ENCODE results near the gene SPOCK1.

SPOCK1 gene

DNA sequence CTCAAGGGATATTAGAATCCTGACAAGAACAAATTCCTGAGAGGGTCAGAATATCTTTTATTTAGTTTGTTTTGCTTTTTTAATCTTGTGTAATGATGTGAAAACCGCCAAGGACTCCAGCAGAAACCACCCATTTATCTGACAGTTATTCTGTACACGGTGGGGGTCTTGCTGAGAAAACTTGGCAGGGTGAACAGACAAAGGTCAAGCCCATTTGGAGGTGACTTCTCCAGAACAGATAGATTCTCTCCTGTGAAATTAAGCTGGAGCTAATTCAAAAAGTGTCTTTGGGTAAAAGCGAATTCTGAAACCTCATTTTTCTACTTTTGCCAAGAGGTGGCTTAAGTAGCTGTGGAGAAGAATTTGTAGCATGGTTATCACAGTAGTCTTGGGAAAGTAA is 484.4 kb downstream of the SPOCK1 start:
- H3K4me3 ChIP-seq (ENCODE audit: low read depth, low read length) = no peak overlapping the region
- TF ChIP-seq POLR2A (IDR thresholded peaks at IDR 0.05; ENCODE audit: extremely low read depth, insufficient read length) (no peak), MYC (IDR thresholded peaks at IDR 0.05; ENCODE audit: low read depth, low read length) (no peak), MAX (IDR thresholded peaks at IDR 0.05; ENCODE audit: low read depth, low read length) (no peak), CTCF (IDR thresholded peaks at IDR 0.05; ENCODE audit: low read depth, low read length) (no peak)
- no peak for DNase-seq (ENCODE audit: low read depth)

- no peak for TF ChIP-seq MAX (IDR thresholded peaks at IDR 0.05; ENCODE audit: low read depth, low read length)
- no peak for TF ChIP-seq CTCF (IDR thresholded peaks at IDR 0.05; ENCODE audit: low read depth, low read length)
- no peak for TF ChIP-seq POLR2A (IDR thresholded peaks at IDR 0.05; ENCODE audit: extremely low read depth, insufficient read length)
- TF ChIP-seq MYC (IDR thresholded peaks at IDR 0.05; ENCODE audit: low read depth, low read length) = no peak
Observed at GRCh38 chr5:137010226-137010625, 488.9 kb downstream of the SPOCK1 start.

GRCh38 chr5:137004279-137004678 is 494.8 kb downstream of the SPOCK1 start:
- no peak overlapping the region for H3K4me3 ChIP-seq (ENCODE audit: low read depth, low read length)
- DNase-seq (ENCODE audit: low read depth) = no peak
- TF ChIP-seq POLR2A (IDR thresholded peaks at IDR 0.05; ENCODE audit: extremely low read depth, insufficient read length) = no peak
- no peak for TF ChIP-seq MAX (IDR thresholded peaks at IDR 0.05; ENCODE audit: low read depth, low read length)

More at GRCh38 chr5:137010226-137010625, 488.9 kb downstream of the SPOCK1 start:
- no peak overlapping the region for H3K4me3 ChIP-seq (ENCODE audit: low read depth, low read length)
- DNase-seq (ENCODE audit: low read depth) = no peak

GRCh38 chr5:137001026-137001569 is 498.0 kb downstream of the SPOCK1 start:
- DNase-seq (ENCODE audit: low read depth) = no peak
- no peak overlapping the region for H3K4me3 ChIP-seq (ENCODE audit: low read depth, low read length)
- no peak for TF ChIP-seq MAX (IDR thresholded peaks at IDR 0.05; ENCODE audit: low read depth, low read length)
- TF ChIP-seq POLR2A (IDR thresholded peaks at IDR 0.05; ENCODE audit: extremely low read depth, insufficient read length) = no peak
- TF ChIP-seq MYC (IDR thresholded peaks at IDR 0.05; ENCODE audit: low read depth, low read length) = no peak
- no peak for TF ChIP-seq CTCF (IDR thresholded peaks at IDR 0.05; ENCODE audit: low read depth, low read length)

DNA sequence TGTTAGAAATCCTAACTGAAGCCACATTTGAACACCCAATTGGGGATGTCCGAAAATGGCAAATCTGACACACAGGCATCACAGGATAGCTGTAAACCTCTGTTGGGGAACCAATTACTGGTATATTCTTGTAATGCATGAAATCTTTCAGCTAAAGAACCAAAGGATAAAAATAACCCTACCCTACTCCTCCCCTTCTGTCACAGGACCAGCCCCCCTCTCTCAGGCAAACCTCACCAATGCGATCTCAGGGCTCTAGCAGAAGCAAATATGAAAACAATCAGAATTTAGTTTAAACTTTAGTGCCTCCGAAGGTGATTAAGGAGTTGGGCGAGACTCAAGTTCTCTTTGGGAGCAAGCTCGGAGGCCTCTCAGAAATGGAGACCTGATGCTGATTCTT is 499.3 kb downstream of the SPOCK1 start:
- no peak overlapping the region for H3K4me3 ChIP-seq (ENCODE audit: low read depth, low read length)
- DNase-seq (ENCODE audit: low read depth) = no peak
- TF ChIP-seq MAX (IDR thresholded peaks at IDR 0.05; ENCODE audit: low read depth, low read length) (no peak), MYC (IDR thresholded peaks at IDR 0.05; ENCODE audit: low read depth, low read length) (no peak), CTCF (IDR thresholded peaks at IDR 0.05; ENCODE audit: low read depth, low read length) (no peak)

DNA sequence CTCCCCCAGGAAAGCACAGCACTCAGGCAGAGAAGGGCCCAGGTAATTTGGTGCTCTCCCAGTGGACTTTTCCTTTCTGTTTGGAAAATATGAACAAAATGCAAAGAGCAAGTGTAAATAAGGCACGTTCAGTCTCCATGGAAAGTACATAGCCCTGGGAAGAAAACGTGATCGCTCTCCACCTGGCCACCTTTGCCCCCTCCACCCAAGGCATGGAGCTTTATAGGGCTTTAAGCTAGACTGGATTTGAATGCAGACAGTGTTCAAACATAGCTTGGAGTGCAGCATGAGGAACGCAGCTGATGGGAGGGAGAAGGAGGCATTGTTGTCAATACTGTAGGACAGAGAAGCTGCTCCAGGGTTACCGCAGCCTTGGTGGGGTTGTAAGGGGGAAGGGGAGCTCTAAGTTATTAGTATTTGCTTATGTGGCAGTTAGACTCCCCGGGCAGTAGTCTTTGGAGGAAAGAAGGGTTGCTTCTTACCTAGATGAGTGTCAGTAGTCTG is 500.2 kb downstream of the SPOCK1 start:
- no peak for TF ChIP-seq MAX (IDR thresholded peaks at IDR 0.05; ENCODE audit: low read depth, low read length)
- no peak for TF ChIP-seq MYC (IDR thresholded peaks at IDR 0.05; ENCODE audit: low read depth, low read length)
- no peak for TF ChIP-seq POLR2A (IDR thresholded peaks at IDR 0.05; ENCODE audit: extremely low read depth, insufficient read length)
- TF ChIP-seq CTCF (IDR thresholded peaks at IDR 0.05; ENCODE audit: low read depth, low read length) = no peak
- DNase-seq (ENCODE audit: low read depth) = no peak
- H3K4me3 ChIP-seq (ENCODE audit: low read depth, low read length) = no peak overlapping the region
